ENCODE data around the gene ZNF502.

The ZNF502 gene

GRCh38 chr3:44771424-44772098, 59.1 kb downstream of the ZNF502 start:
- DNase-seq, result no peak

- no peak for DNase-seq
Measured at GRCh38 chr3:44772099-44772442, 59.6 kb downstream of the ZNF502 start.

Measured in NCI-H187 treated with DMSO at 0.1 percent for 48 hours (cell line).